CD4-positive, alpha-beta T cell treated with Interferon alpha-2 for 1 hour (primary cell): Measurements from ENCODE around the gene ITGA6.
A peak's percentile ranks its signal among the peaks of the same experiment; 100 is the strongest.
"Not testable (repeated sequence)": the region's sequence is repeated elsewhere in the genome, so short reads cannot be mapped to it uniquely, and the experiment has no call there.

Source experiments
- DNase-seq, 2 donors: peaks; one replicate each; pipeline ENCODE4 v3.0.0-alpha.2; 2020 to 2022

The ITGA6 gene

DNA sequence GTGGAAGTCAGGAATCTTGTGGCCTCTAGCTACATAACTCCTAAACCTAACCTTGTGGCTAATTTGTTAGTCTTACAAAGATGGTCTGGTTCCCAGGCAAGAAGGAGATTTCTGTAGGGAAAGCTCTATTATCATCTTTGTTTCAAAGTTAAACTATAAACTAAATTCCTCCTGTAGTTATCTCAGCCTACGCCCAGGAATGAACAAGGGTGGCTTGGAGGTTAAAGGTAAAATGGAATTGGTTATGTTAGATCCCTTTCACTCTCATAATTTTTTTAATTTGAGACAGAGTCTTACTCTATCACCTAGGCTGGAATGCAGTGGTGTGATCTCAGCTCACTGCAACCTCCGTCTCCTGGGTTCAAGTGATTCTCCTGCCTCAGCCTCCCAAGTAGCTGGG lies 103.9 kb downstream of the ITGA6 start:
- DNase-seq: no peak

- not testable (repeated sequence) for DNase-seq
Observed at GRCh38 chr2:172532461-172532860, 105.1 kb downstream of the ITGA6 start.

DNA sequence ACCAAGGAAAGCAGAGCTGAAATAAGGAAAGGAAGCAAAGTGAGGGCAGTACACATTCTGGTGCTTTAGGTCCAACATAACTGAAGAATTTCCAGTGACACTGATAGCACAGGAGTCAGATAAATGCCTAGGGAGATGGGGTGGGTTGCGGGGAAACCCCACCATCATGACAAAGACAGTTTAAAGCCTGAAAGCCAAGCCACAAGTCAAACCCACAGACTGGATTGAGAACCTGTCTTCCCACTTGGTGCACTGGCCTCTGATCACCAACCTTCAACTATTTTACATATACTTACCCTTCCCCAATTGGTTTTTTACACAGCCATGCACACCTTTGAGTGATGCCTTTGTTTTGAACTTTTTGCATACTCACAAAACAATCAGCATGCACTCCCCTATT lies 106.3 kb downstream of the ITGA6 start:
- DNase-seq: no peak

DNA sequence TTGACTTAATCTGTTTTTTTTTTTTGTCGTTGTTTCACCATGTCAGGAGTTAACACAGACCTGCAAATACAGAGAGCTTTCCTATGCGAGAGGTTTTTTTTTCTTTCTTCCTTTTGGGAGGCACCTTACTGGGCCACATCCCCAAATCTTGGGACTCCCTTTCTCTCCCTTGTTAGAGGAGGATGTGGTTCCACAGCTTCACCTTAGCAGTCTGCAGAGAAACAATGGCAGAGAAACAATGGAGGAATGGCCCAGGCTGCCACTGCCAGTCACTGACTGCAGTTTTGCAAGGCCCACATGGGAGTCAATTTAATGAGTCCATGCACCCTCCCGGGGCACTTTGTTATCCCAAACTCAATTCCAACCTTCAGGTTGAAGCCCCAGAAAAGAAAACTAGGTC lies 107.7 kb downstream of the ITGA6 start:
- no peak for DNase-seq

- DNase-seq: not testable (repeated sequence)
Observed at GRCh38 chr2:172537851-172538250, 110.5 kb downstream of the ITGA6 start.

- DNase-seq: no peak
Observed at GRCh38 chr2:172539767-172540166, 112.4 kb downstream of the ITGA6 start.

DNA sequence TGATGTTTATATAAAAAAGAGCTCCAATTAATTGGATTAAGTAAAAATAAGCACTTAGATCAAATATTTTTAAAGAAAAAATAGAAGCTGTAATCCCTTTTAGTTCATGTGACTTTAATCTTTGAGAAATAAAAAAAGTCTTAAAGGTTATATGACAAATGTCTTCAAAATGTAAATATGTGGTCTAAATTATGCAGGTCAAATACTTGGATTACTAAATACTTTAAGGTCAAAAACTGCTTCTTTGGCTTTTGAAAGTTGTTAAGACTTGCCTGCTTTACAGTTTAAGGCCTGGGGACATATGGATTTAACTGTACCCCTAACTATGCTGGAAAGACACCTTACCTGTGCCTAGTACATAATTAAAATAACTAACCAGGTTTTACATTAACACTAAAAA lies 113.0 kb downstream of the ITGA6 start:
- DNase-seq: no peak

DNA sequence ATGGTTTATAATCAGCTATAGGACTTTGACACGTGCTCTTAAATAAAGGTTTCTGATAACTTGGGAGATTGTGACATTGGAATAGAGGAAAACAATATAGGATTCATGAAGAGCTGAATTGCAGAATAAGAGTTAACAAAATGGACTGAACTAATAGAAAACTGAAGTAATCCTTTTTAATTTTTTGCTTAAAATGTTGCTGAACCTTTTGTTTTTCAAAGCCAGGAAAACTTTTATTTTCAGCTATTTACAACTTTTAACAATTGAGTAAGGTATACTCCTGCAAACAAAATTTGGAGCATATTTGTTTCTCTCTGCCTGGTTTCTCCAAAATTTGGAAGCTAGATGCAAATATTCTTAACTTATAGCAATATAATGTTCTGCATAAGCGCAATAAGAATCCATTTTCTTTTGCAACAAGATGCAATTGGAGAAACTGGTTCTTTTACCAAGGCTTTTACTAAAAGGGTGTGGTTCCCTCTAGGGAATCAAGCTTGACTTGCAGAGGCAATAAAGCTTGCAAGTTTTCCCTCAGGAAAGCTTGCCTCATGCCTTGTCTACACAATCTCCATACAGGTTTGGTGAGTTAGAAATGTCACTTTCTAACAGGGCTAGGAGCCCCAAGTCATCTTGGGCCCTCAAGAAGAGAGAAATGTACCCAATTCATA lies 118.2 kb downstream of the ITGA6 start:
- no peak for DNase-seq

GRCh38 chr2:172549131-172549530 lies 121.7 kb downstream of the ITGA6 start:
- DNase-seq: no peak

DNA sequence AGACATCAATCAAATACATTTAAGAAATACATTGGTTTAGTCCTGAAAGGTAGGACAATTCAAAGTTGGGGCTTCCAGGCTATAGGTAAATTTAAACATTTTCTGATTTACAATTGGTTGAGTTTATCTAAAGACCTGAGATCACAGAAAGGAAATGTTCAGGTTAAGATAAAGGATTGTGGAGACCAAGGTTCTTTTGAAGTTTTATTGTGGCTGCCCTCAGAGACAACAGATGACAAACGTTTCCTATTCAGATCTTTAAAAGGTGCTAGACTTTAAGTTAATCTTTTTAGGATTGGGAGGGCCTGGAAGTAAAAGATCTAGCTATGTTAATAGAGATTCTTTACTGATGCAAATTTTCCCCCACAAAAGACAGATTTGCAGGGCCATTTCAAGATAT lies 122.4 kb downstream of the ITGA6 start:
- DNase-seq: peak in 1 of 2 donors; percentile 42

DNA sequence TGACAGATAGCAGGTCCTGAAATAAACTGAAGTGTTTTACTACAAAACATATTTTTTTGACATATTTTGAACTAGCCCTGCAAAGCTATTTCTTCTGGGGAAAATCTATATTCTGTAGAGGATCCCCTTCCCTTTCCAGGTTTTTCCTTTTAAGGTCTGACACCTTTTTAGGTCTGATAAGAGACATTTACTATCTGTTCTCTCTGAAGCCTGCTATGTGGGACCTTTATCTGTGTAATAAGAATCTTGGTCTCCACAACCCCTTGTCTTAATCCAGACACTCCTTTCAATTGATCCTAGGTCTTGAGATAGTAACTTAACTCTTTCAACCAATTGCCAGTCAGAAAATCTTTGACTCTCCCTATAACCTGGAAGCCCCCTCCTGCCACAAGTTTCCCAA lies 123.0 kb downstream of the ITGA6 start:
- DNase-seq: no peak

DNA sequence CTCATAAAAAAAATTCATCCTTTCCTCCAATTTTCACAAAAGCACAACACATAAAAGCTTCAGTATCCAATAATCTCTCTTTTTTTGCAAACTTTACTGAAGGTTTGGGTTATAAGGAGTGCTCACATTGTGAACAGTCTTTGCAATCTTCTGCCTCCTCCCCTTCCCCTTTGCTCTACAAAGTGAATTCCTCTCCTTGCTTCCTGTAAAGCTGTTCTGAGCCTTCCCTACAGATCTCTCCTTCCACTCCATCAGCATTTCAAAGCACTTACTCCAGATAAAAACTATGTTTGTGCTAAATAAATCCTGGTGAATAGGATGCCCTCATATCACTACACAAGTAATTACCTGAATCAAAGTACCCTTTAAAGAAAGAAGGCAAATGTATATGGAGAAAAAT lies 123.9 kb downstream of the ITGA6 start:
- DNase-seq: no peak

- DNase-seq: no peak
Observed at GRCh38 chr2:172552547-172553291, 125.3 kb downstream of the ITGA6 start.

- DNase-seq: peak in 1 of 2 donors; percentile 5
Observed at GRCh38 chr2:172554352-172555271, 127.2 kb downstream of the ITGA6 start.

GRCh38 chr2:172555272-172555521 lies 127.8 kb downstream of the ITGA6 start:
- DNase-seq: no peak
